Lower lobe of right lung (tissue), 2 donors: ENCODE measurements around the gene ANKRD13B. TPM values are rescaled to one million over a fixed set of nuclear protein-coding genes. Genes with fewer than 3 reads are reported as not detected.

ENCODE experiments used
- ATAC-seq, 2 donors: fragments of 200-7000 bp; cut with Tn5 transposase; one replicate each; pipeline ENCODE4 v1.9.1; 2020 to 2022; ENCODE audit warnings: mild to moderate bottlenecking in 2 of 2, moderate library complexity in 2 of 2
- DNase-seq: peaks from one replicate; pipeline ENCODE4 v3.0.0-alpha.2; 2020
- H3K27ac ChIP-seq: fragments of 200-600 bp; one replicate; pipeline ENCODE4 v1.8.0; 2022
- H3K27me3 ChIP-seq: fragments of 200-600 bp; one replicate; pipeline ENCODE4 v1.8.0; 2022; ENCODE audit warnings: low read depth
- H3K36me3 ChIP-seq: fragments of 200-600 bp; one replicate; pipeline ENCODE4 v1.8.0; 2022; ENCODE audit warnings: mild to moderate bottlenecking
- H3K4me1 ChIP-seq: fragments of 200-600 bp; one replicate; pipeline ENCODE4 v1.8.0; 2022
- H3K4me3 ChIP-seq: fragments of 200-600 bp; one replicate; pipeline ENCODE4 v1.8.0; 2022; ENCODE audit warnings: mild to moderate bottlenecking
- H3K9me3 ChIP-seq: fragments of 200-600 bp; one replicate; pipeline ENCODE4 v1.8.0; 2022
- intact Hi-C: fragments of 100-400 bp; cut with DNase I; formaldehyde crosslinking; loops from one replicate; pipeline ENCODE4 v1.11.0; 2022
- total RNA-seq: library from RNA; stranded (reverse); fragmentation: NEBNext Ultra II Directional; extraction: Animal tissue kit (Norgen Biotek cat#: 25700); gene quantifications from one replicate; pipeline ENCODE4 v1.2.1, GENCODE V29; 2021
- TF ChIP-seq, protein P1 (sequence below): fragments of 200-600 bp; IDR thresholded peaks from one replicate; pipeline ENCODE4 v1.8.0; 2022; ENCODE audit warnings: antibody characterized with exemption, mild to moderate bottlenecking
- donor health status: DM: no; HTN: yes; CAD: no; lungs with severe emphysema.

Gene ANKRD13B
- total RNA-seq, 1 donor from 2014 or later, result 6.6 TPM

DNA sequence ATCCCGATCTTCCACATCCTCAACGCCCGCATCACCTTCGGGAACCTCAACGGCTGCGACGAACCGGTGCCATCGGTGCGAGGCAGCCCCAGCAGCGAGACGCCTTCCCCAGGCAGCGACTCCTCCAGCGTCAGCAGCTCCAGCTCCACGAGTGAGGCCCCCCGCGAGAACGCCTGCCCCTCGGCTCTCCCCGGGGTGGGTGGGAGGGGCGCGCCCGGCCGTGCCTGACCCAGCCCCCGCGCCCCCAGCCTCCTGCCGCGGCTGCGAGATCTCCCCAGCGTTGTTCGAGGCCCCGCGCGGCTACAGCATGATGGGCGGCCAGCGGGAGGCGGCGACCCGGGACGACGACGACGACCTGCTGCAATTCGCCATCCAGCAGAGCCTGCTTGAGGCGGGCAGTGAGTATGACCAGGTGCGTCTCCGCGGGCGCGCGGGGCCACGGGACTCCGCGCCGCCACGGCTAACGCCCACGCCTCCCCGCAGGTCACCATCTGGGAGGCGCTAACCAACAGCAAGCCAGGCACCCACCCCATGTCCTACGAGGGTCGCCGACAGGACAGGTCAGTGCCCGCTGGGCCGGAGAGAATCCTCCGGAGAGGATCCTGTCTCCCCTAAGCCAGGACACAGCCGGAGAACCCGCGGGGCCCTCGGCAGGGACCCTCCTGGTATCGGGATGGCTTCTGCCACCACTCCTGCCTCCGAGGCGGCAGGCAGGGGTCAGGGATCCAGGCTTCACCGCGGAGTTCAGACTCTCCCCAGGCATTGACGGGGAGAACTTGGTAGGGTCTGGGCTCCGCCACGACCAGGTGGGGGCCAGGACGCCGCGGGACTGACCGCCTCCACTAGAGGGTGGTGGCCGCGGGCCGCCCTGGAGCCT is 19.7 kb downstream of the ANKRD13B start:
- Histone ChIP-seq H3K4me3 (peak overlapping the region; percentile 47), H3K27me3 (peaks cover 11% of the 10 kb centered on the region), H3K36me3 (no peaks in the 10 kb centered on the region), H3K4me1 (peaks cover 47% of the 10 kb centered on the region), H3K9me3 (no peaks in the 10 kb centered on the region), H3K27ac (no peak overlapping the region)
- ATAC-seq (peak in 1 of 2 donors; percentile 0), DNase-seq (no peak)
- intact Hi-C loops, result no loop called here
- TF ChIP-seq, protein P1, sequence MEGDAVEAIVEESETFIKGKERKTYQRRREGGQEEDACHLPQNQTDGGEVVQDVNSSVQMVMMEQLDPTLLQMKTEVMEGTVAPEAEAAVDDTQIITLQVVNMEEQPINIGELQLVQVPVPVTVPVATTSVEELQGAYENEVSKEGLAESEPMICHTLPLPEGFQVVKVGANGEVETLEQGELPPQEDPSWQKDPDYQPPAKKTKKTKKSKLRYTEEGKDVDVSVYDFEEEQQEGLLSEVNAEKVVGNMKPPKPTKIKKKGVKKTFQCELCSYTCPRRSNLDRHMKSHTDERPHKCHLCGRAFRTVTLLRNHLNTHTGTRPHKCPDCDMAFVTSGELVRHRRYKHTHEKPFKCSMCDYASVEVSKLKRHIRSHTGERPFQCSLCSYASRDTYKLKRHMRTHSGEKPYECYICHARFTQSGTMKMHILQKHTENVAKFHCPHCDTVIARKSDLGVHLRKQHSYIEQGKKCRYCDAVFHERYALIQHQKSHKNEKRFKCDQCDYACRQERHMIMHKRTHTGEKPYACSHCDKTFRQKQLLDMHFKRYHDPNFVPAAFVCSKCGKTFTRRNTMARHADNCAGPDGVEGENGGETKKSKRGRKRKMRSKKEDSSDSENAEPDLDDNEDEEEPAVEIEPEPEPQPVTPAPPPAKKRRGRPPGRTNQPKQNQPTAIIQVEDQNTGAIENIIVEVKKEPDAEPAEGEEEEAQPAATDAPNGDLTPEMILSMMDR, result no peak

GRCh38 chr17:29613352-29613837 is 20.5 kb downstream of the ANKRD13B start:
- DNase-seq, result peak; percentile 95
- H3K27me3 ChIP-seq, result peaks cover 11% of the 10 kb centered on the region
- ATAC-seq, result peak; percentile 69 to 82
- no peak overlapping the region for H3K27ac ChIP-seq
- H3K9me3 ChIP-seq, result no peaks in the 10 kb centered on the region
- peak overlapping the region; percentile 47 for H3K4me3 ChIP-seq
- no peaks in the 10 kb centered on the region for H3K36me3 ChIP-seq
- H3K4me1 ChIP-seq, result peaks cover 55% of the 10 kb centered on the region
- TF ChIP-seq, protein P1, result peak; percentile 93
- intact Hi-C loops, result no loop called here

- peaks cover 57% of the 10 kb centered on the region for H3K4me1 ChIP-seq
- H3K36me3 ChIP-seq, result no peaks in the 10 kb centered on the region
- ATAC-seq (no peak), DNase-seq (no peak)
- peaks cover 11% of the 10 kb centered on the region for H3K27me3 ChIP-seq
- no peaks in the 10 kb centered on the region for H3K9me3 ChIP-seq
- TF ChIP-seq, protein P1, result no peak
- H3K4me3 ChIP-seq, result peak overlapping the region; percentile 47
- intact Hi-C loops, result no loop called here
- H3K27ac ChIP-seq, result no peak overlapping the region
Measured at GRCh38 chr17:29613856-29614255, 20.9 kb downstream of the ANKRD13B start.

GRCh38 chr17:29614349-29615047 is 21.6 kb downstream of the ANKRD13B start:
- intact Hi-C loops, result no loop called here
- Histone ChIP-seq H3K4me3 (peak overlapping the region; percentile 53), H3K9me3 (no peaks in the 10 kb centered on the region), H3K4me1 (peaks cover 57% of the 10 kb centered on the region), H3K27ac (no peak overlapping the region), H3K36me3 (no peaks in the 10 kb centered on the region), H3K27me3 (peaks cover 11% of the 10 kb centered on the region)
- DNase-seq (no peak), ATAC-seq (no peak)
- TF ChIP-seq, protein P1, result no peak

- TF ChIP-seq, protein P1, result no peak
- intact Hi-C loops, result no loop called here
- Histone ChIP-seq H3K27ac (peak overlapping the region; percentile 69), H3K27me3 (peaks cover 11% of the 10 kb centered on the region), H3K9me3 (no peaks in the 10 kb centered on the region), H3K36me3 (no peaks in the 10 kb centered on the region), H3K4me3 (peak overlapping the region; percentile 53), H3K4me1 (peaks cover 57% of the 10 kb centered on the region)
- DNase-seq (peak; percentile 79), ATAC-seq (peak in 1 of 2 donors; percentile 14)
Measured at GRCh38 chr17:29615048-29615385, 22.1 kb downstream of the ANKRD13B start.
